Testis (tissue), 3 donors: ENCODE measurements around the gene FAM185A. TPM values are rescaled to one million over a fixed set of nuclear protein-coding genes. Genes with fewer than 3 reads are reported as not detected.

Experiments used
- DNase-seq: peaks from one replicate; pipeline ENCODE4 v3.0.0-alpha.2; 2019
- H3K27ac ChIP-seq, 2 donors: fragments of 200-600 bp; sonication (generic); one replicate each; pipeline ENCODE4 v1.5.1; 2019
- H3K27me3 ChIP-seq: fragments of 200-600 bp; sonication (generic); one replicate; pipeline ENCODE4 v1.5.1; 2019
- H3K36me3 ChIP-seq: fragments of 200-600 bp; sonication (generic); one replicate; pipeline ENCODE4 v1.5.1; 2017; ENCODE audit warnings: low read depth; ENCODE audit errors: missing control alignments
- H3K4me1 ChIP-seq: fragments of 200-600 bp; sonication (generic); one replicate; pipeline ENCODE4 v1.5.1; 2019
- H3K4me3 ChIP-seq, 2 donors: fragments of 200-600 bp; sonication (generic); one replicate each; pipeline ENCODE4 v1.5.1; 2017 to 2019
- H3K9me3 ChIP-seq: fragments of 200-600 bp; sonication (generic); one replicate; pipeline ENCODE4 v1.5.1; 2017
- POLR2A ChIP-seq: fragments of 450-650 bp; IDR thresholded peaks from one replicate; pipeline ENCODE4 v1.6.1; 2017; ENCODE audit warnings: antibody characterized with exemption, mild to moderate bottlenecking, moderate library complexity
- WGBS, 2 donors: methylation state at CpG; one replicate each; pipeline ENCODE4 v1.1.5; 2018; 5-methylcytosine and 5-hydroxymethylcytosine counted together
- intact Hi-C: fragments of 100-400 bp; cut with DNase I; formaldehyde crosslinking; loops from one replicate; pipeline ENCODE4 v1.15.1; 2023; ENCODE audit warnings: low total_unique reads
- polyA plus RNA-seq: library from polyadenylated mRNA; stranded (reverse); fragments of 350-450 nt; fragmentation: Illumina TruSeq; extraction: RNeasy Lipid Tissue Mini Kit (QIAGEN cat#74804); gene quantifications from one replicate; pipeline ENCODE4 v1.2.3, GENCODE V29; 2014; ENCODE audit warnings: low read depth, low replicate concordance; ENCODE audit not compliant: insufficient read depth
- total RNA-seq, 2 donors: library from RNA; depleted of rRNA; stranded (reverse); fragments of >200 nt; gene quantifications; one replicate each; pipeline ENCODE4 v1.2.3, GENCODE V29; 2016
- TF ChIP-seq, protein P1 (sequence below), 3 experiments: fragments of 450-650 bp in 2 of 3; fragments of 200-600 bp in 1 of 3; sonication (generic) in 1 of 3; IDR thresholded peaks; one replicate each; pipeline ENCODE4 v1.5.1; 2016 to 2019; ENCODE audit warnings: antibody characterized with exemption in 3 of 3, mild to moderate bottlenecking in 2 of 3, moderate library complexity in 1 of 3

The FAM185A gene
- total and polyA plus RNA-seq, 3 donors from 2014 or later = 4.5 to 23.9 (median 15.2) TPM

DNA sequence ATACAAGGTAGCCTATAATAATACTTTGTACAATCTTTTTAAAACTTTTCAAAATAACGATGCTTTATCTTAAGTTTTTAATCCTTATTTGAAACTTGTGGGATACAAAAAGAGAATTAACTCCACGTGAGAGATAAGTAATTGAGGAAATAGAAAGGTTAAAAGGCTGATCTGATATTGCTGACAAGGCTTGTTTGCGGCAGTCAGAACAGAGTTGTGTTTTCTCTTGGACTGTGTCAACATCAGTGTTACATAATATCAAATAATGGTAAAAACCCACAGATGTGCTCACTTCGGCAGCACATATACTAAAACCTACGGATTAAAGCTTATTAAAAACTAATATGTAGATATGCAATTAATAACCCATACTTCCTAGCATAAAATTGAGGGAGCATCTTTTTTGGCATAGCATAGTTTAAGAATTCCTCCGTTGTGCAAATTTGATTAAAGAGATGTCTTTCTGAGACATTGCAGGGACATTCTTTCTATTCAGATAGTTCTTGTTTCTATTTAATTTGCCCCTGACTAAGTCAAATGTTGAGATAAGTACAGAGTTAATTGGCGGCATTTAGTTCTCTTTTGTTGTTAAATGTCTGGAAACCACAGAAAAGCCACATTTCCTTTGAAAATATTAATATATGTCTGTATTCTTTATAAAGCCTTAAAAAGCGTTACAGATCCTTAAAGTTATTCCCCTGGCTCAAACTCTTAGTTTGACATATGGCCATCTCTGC lies 63.3 kb downstream of the FAM185A start:
- no peak for DNase-seq
- 32% methylated on average over 8 of the region's 8 CpGs for WGBS, 2 donors
- TF ChIP-seq POLR2A = no peak
- TF ChIP-seq, protein P1, sequence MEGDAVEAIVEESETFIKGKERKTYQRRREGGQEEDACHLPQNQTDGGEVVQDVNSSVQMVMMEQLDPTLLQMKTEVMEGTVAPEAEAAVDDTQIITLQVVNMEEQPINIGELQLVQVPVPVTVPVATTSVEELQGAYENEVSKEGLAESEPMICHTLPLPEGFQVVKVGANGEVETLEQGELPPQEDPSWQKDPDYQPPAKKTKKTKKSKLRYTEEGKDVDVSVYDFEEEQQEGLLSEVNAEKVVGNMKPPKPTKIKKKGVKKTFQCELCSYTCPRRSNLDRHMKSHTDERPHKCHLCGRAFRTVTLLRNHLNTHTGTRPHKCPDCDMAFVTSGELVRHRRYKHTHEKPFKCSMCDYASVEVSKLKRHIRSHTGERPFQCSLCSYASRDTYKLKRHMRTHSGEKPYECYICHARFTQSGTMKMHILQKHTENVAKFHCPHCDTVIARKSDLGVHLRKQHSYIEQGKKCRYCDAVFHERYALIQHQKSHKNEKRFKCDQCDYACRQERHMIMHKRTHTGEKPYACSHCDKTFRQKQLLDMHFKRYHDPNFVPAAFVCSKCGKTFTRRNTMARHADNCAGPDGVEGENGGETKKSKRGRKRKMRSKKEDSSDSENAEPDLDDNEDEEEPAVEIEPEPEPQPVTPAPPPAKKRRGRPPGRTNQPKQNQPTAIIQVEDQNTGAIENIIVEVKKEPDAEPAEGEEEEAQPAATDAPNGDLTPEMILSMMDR (IDR thresholded peaks at IDR 0.05) = no peak
- Histone ChIP-seq H3K9me3 (no peaks in the 10 kb centered on the region), H3K27ac (no peak overlapping the region), H3K4me1 (peaks cover 15% of the 10 kb centered on the region), H3K4me3 (no peak overlapping the region), H3K36me3 (no peaks in the 10 kb centered on the region), H3K27me3 (no peaks in the 10 kb centered on the region)
- intact Hi-C loops = no loop called here

- H3K27ac ChIP-seq = no peak overlapping the region
These were observed 64.6 kb downstream of the FAM185A start for GRCh38 chr7:102813191-102814024.

GRCh38 chr7:102814025-102814471 lies 65.2 kb downstream of the FAM185A start:
- Histone ChIP-seq H3K4me3 (no peak overlapping the region), H3K4me1 (peaks cover 14% of the 10 kb centered on the region), H3K27me3 (no peaks in the 10 kb centered on the region), H3K27ac (no peak overlapping the region), H3K36me3 (no peaks in the 10 kb centered on the region), H3K9me3 (no peaks in the 10 kb centered on the region)
- DNase-seq = no peak
- intact Hi-C loops = no loop called here
- TF ChIP-seq, protein P1 (IDR thresholded peaks at IDR 0.05) = no peak
- TF ChIP-seq POLR2A = no peak
- WGBS, 2 donors = 92 to 95% methylated on average over 4 of the region's 4 CpGs

More at GRCh38 chr7:102813191-102814024, 64.6 kb downstream of the FAM185A start:
- intact Hi-C loops = no loop called here
- Histone ChIP-seq H3K4me3 (no peak overlapping the region), H3K9me3 (no peaks in the 10 kb centered on the region), H3K36me3 (no peaks in the 10 kb centered on the region), H3K27me3 (no peaks in the 10 kb centered on the region), H3K4me1 (peaks cover 14% of the 10 kb centered on the region)
- TF ChIP-seq, protein P1 (IDR thresholded peaks at IDR 0.05) = no peak
- 52 to 65% methylated on average over 2 of the region's 2 CpGs for WGBS, 2 donors
- no peak for DNase-seq

DNA sequence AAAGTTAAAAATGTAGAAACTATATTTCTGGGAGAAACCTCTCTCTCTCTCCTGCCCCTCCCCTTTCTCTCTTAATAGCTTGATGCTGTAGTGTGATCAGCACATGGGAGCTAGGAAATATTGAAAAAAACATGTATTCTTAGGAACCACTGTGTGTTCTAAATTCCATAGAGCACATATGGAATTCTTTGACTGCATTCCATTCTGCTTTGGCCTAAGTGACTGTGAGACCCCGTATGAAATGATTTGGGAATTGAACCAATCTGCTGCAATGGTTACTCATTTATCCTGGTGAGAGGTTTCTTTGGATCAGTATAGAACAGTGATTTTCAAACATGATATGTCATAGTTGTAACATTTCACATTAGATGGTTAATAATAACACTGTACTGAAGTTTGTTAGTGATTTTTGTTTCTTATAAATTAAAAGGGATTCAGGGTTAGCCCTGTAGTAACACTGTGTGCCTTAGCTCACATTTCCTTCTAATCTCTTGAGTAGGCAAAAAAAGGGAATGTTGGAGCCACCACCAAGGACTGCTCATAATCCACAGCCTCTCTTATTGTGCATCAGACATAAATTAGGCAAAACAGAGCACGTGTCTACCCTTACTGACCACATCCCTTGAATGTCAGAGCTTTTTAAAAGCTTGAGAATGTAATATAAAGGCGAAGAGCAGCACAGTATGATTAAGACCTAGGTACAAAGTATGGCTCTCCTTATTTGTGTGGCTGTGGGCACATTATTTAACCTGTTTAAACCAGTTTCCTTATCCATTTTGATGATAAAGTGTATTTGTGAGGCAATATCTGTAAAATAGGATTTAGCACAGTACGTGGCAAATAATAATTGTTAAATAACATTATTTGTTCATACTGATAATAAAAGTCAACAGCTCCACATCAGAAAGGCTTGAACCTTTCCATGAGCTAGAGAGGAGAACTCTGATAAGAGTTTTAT lies 69.1 kb downstream of the FAM185A start:
- TF ChIP-seq, protein P1 (IDR thresholded peaks at IDR 0.05) = no peak
- TF ChIP-seq POLR2A = no peak
- peaks cover 5% of the 10 kb centered on the region for H3K4me1 ChIP-seq
- H3K36me3 ChIP-seq = no peaks in the 10 kb centered on the region
- intact Hi-C loops = no loop called here
- no peak overlapping the region for H3K4me3 ChIP-seq
- 68 to 76% methylated on average over 4 of the region's 4 CpGs for WGBS, 2 donors
- no peaks in the 10 kb centered on the region for H3K27me3 ChIP-seq
- H3K9me3 ChIP-seq = no peaks in the 10 kb centered on the region
- H3K27ac ChIP-seq = no peak overlapping the region
- no peak for DNase-seq
